Coronary artery (tissue), 2 donors: ENCODE measurements around the gene ENO4.

Experiments used
- DNase-seq: peaks from one replicate; pipeline ENCODE4 v3.0.0-alpha.2; 2017; ENCODE audit warnings: low spot score
- H3K27ac ChIP-seq, 2 donors: fragments of 200-600 bp; sonication (generic); one replicate each; pipeline ENCODE4 v1.5.1; 2016 to 2019
- H3K4me3 ChIP-seq: fragments of 200-600 bp; sonication (generic); 2 replicates; pipeline ENCODE4 v1.5.1; 2016; ENCODE audit warnings: mild to moderate bottlenecking, moderate library complexity
- TF ChIP-seq, protein P1 (sequence below): fragments of 200-600 bp; sonication (generic); IDR thresholded peaks from one replicate; pipeline ENCODE4 v1.5.1; 2019; ENCODE audit warnings: antibody characterized with exemption

The ENO4 gene

DNA sequence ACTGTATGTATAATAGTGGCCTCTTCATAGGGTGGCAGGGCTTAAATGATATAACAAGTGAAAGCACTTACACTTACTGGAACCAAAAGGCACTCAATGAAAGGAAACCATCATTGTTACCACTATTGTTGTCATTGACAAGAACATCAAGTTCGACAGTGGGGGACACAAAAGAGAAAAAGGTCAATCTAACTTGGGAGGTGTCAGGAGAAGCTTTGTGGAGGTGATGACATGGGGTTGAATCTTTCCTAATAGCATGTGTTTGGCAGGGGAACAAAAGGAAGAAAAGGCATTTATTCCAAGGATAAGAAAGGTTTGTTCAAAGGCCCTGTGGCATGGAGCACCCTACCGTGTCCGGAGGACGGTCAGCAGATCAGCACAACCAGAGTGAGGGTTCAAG, 18.2 kb upstream of the ENO4 start:
- TF ChIP-seq, protein P1, sequence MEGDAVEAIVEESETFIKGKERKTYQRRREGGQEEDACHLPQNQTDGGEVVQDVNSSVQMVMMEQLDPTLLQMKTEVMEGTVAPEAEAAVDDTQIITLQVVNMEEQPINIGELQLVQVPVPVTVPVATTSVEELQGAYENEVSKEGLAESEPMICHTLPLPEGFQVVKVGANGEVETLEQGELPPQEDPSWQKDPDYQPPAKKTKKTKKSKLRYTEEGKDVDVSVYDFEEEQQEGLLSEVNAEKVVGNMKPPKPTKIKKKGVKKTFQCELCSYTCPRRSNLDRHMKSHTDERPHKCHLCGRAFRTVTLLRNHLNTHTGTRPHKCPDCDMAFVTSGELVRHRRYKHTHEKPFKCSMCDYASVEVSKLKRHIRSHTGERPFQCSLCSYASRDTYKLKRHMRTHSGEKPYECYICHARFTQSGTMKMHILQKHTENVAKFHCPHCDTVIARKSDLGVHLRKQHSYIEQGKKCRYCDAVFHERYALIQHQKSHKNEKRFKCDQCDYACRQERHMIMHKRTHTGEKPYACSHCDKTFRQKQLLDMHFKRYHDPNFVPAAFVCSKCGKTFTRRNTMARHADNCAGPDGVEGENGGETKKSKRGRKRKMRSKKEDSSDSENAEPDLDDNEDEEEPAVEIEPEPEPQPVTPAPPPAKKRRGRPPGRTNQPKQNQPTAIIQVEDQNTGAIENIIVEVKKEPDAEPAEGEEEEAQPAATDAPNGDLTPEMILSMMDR = no peak
- H3K27ac ChIP-seq = no peak overlapping the region

DNA sequence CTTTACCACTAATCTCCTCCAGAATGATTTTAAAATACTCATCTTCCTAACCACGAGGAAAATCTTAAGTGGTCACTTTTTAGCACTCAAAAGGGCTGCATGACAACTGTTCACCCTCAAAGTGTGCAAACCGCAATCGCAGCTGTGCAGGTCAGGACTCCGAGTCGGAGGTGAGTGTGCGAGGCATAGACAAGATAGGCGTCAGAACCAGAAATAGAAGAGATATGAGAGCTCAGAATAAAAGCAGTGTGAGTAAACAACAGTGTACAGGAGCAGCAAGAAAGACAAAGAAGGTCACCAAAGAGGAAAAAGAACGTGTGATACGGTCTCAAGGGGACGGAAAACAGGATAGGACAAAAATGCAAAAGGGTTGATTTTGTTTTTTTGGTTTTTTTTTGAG, 17.5 kb upstream of the ENO4 start:
- no peak overlapping the region for H3K27ac ChIP-seq
- DNase-seq = no peak
- TF ChIP-seq, protein P1 = no peak
- H3K4me3 ChIP-seq = no peak overlapping the region

More for the DNA sequence above, 18.2 kb upstream of the ENO4 start:
- no peak for DNase-seq
- H3K4me3 ChIP-seq = no peak overlapping the region

DNA sequence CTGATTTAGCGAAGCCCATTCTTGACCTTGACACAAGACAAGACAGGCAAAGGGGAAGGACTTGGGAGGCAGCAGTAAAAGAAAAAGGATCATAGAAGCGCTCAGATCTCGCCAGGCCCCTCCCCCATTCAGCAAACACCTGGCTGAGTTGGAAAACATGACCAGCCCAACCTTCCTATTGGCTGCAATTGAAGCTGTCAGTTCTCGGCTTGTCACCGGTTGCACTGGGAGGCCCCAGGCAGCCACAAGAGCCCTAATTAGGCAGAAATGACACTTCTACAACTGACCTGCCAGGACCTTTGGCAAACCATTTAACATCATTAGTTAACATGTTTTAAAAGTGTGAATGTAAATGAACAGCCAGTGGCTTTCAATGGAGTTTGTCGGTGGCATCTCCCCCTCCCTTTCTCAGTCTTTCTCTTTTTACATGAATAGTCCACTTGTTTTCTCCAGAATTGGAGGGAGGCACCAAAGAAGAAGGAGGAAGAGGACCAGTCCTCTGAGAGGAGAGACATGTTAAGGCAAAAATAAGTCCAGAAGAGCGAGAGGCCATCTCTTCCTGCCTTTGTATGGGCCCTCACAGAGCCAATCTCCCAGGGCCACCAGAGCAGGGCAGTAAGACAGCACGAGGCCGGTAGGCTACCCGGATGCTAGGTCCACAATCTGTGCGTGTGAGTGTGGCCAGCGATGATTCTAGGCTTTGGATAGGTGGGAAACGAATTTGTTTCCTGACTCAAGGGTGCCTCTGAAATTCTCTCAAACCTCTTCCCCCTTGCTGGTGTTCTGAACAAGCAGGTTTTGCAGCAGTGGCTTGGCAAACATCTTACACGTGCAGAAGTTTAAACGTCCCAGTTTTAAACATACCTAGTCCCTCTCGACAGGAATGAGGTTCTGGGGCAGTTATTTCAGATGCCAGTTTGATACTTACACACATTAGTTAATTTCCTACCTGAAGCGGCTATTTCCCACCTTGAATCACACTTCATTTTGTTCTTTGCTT, 15.0 kb upstream of the ENO4 start:
- H3K4me3 ChIP-seq = no peak overlapping the region
- TF ChIP-seq, protein P1 = no peak
- DNase-seq = no peak
- H3K27ac ChIP-seq = no peak overlapping the region

DNA sequence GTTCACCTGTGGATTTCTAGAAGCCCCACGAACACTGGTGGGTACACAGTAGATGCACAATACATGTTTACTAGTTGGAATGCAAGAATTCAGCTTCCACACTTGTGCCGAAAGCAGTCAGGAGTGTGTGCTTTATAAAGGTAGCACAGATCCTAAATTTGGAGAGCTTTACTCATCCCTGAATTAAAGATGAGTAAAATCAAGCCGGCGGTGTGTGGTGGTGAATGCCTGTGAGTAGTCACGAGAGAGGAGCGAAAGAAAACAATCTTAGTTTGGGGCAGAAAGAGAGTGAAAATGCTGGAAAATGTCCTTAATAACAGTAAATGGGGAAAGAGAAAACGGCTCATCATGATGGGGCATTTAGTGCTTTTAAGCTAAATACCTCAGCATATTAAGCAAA, 13.6 kb upstream of the ENO4 start:
- Histone ChIP-seq H3K27ac (no peak overlapping the region), H3K4me3 (no peak overlapping the region)
- DNase-seq = no peak
- TF ChIP-seq, protein P1 = no peak

DNA sequence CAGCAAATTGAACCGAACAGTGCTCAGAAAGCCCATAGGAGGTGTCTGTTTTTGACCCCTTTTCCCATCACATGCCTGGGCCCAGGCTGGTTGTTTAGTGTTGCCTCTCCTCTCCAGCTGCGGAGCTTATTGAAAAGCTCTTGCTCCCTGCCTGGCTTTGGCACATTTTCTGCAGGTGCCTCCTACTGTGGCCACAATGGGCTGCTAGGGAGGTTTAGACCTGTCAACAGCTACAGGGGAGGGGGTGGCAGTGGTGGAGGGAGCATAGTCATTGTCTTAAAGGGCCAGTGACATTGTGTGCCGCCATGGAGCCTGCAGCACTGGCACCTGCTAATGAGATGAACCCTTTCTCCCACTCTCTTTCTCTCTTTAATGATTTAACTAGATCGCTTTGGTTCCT, 13.2 kb upstream of the ENO4 start:
- no peak for DNase-seq
- Histone ChIP-seq H3K4me3 (no peak overlapping the region), H3K27ac (no peak overlapping the region)
- TF ChIP-seq, protein P1 = no peak

DNA sequence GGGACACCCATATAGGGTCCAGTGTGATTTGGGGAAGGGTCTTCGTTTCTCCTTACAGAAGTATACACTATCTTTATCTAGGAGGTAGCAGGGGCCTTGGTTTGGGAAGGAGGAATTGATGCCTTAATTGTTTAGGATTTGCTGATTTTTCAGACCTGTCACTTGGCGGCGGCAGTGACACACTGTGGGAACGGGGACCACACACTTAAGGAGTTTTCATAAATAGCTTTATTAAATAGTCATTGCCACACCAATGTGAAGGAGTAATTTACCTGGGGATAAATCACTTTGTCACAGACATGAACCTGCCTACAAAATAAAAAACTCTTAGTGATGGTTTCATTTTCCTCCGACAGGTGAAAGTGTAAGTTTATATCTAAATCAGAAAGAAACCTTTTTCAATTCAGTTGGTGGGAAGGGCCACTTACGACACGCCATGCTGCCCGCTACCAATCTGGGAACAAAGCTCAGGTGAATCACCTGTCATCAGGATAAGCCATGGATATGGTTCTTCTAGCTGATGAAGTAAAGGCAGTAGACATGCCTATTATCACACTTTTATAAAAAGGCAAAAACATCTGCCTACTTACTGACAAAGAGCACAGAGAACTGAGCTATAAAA, 12.3 kb upstream of the ENO4 start:
- no peak for DNase-seq
- TF ChIP-seq, protein P1 = no peak
- Histone ChIP-seq H3K4me3 (no peak overlapping the region), H3K27ac (no peak overlapping the region)
